Fibroblast of the aortic adventitia (primary cell): ENCODE data around the gene DISC1. TPM values are rescaled to one million over a fixed set of nuclear protein-coding genes. Genes with fewer than 3 reads are reported as not detected.

ENCODE experiments used
- DNase-seq: peaks from one replicate; pipeline ENCODE4 v3.0.0-alpha.2; 2010; ENCODE audit warnings: low read depth
- H3K4me3 ChIP-seq: 2 replicates; pipeline ENCODE4 v1.5.1; 2011; ENCODE audit warnings: low read depth, mild to moderate bottlenecking, control low read depth, low read length, moderate library complexity
- CTCF ChIP-seq: IDR thresholded peaks from 2 replicates; pipeline ENCODE4 v1.5.1; 2011; ENCODE audit warnings: mild to moderate bottlenecking, low read length, control low read depth, inconsistent platforms; ENCODE audit not compliant: insufficient read depth
- total RNA-seq: library from RNA; depleted of rRNA; stranded (reverse); fragments of >200 nt; gene quantifications from 2 replicates; pipeline ENCODE4 v1.2.3, GENCODE V29; 2012; ENCODE audit warnings: low replicate concordance

The DISC1 gene
- total RNA-seq, 1 donor, result 4.7 TPM

DNA sequence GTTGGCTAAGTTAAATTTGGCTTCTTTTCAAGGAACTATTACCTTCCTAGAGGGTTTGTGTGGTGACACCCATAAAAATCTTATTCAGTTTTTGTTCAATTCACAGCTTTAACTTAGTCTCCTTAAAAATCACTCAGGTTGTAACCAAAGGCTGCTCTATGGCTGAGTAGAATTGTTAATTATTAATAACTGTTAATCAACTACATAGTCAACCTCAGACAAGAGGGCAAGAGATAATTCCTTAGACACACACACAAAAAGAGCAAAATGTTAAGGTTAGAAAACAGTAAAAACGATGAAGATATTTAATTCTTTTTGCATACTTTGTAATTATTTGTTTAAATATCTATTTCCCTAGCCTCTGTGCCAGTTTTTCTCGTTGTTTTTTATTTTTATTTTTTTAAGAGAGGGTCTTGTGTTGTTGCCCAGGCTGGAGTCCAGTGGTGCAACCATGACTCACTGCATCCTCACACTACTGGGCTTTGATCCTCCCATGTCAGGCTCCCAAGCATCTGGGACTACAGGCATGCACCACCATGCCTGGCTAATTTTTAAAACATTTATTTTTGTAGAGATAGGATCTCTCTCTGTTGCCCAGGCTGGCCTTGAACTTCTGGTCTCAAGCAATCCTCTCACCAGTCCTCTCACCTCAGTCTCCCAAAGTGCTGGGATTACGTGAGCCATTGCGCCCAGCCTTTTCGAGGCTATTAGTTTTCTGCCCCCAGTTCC, 215.2 kb downstream of the DISC1 start:
- TF ChIP-seq CTCF, result no peak
- DNase-seq, result peak; percentile 85
- H3K4me3 ChIP-seq, result no peak overlapping the region

- no peak for TF ChIP-seq CTCF
- no peak for DNase-seq
- no peak overlapping the region for H3K4me3 ChIP-seq
These were observed 215.9 kb downstream of the DISC1 start for GRCh38 chr1:231842441-231842840.

GRCh38 chr1:231844986-231845502, 218.5 kb downstream of the DISC1 start:
- TF ChIP-seq CTCF, result peak; percentile 14
- peak; percentile 41 for DNase-seq
- H3K4me3 ChIP-seq, result no peak overlapping the region

- no peak overlapping the region for H3K4me3 ChIP-seq
- TF ChIP-seq CTCF, result no peak
- DNase-seq, result no peak
These were observed 221.2 kb downstream of the DISC1 start for GRCh38 chr1:231847612-231848397.

DNA sequence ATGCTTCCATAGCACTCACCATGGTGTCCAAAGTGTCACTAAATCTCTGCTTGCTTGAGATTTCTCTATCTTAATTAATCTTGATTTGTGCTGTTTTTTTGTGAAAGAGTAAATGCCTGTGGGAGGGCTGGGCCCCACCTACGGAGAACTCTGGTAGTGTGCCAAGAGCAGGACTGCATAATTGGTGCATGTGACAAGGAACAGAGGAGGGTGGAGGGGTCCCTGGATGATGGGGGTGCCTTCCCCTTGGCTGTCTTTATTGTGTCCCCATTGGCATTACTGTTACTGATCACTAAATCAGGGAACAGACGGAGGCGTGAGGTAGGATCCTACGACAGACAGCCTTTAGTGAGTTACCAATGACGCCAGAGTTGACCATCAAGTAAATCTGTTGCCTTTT, 223.4 kb downstream of the DISC1 start:
- DNase-seq, result no peak
- H3K4me3 ChIP-seq, result no peak overlapping the region
- no peak for TF ChIP-seq CTCF

DNA sequence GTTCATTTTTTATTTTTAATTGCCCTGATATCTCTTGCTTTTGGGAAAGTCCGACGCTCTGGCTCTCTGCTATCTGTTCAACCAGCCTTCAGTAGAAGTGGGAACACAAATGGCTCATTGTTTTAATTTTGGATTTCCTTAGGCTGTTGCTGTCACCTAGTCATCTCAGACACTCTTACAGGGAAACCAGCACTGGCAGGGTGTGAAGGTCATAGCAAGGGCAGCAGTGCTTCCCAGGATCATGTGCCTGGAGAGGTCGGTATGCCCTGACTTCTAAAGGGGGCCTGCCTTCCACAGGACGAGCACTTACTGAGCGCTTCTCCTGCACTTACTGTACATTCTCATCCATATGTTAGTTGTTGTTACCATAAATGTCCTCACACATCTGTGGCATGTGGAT, 224.2 kb downstream of the DISC1 start:
- DNase-seq, result no peak
- no peak overlapping the region for H3K4me3 ChIP-seq
- TF ChIP-seq CTCF, result no peak
